HEK293T (cell line): Measurements from ENCODE around the gene TBC1D32.
"Not testable (repeated sequence)": the region's sequence is repeated elsewhere in the genome, so short reads cannot be mapped to it uniquely, and the experiment has no call there.

Experiments used
- BHLHE40 ChIP-seq: fragments of 450-650 bp; IDR thresholded peaks from 2 replicates; pipeline ENCODE4 v1.6.1; 2016; ENCODE audit warnings: mild to moderate bottlenecking, moderate library complexity, borderline replicate concordance
- HDGF ChIP-seq: fragments of 450-650 bp; IDR thresholded peaks from 2 replicates; pipeline ENCODE4 v1.6.1; 2017; ENCODE audit warnings: antibody characterized with exemption, borderline replicate concordance
- LEF1 ChIP-seq: fragments of 450-650 bp; IDR thresholded peaks from 2 replicates; pipeline ENCODE4 v1.6.1; 2017; ENCODE audit warnings: mild to moderate bottlenecking, borderline replicate concordance
- SP1 ChIP-seq: fragments of 450-650 bp; IDR thresholded peaks from 2 replicates; pipeline ENCODE4 v1.6.1; 2017
- TARDBP ChIP-seq: fragments of 450-650 bp; IDR thresholded peaks from 2 replicates; pipeline ENCODE4 v1.6.1; 2016
- ZNF384 ChIP-seq: fragments of 450-650 bp; IDR thresholded peaks from 2 replicates; pipeline ENCODE4 v1.6.1; 2016

- not testable (repeated sequence) for TF ChIP-seq BHLHE40, HDGF, SP1, LEF1, TARDBP, ZNF384
Observed at GRCh38 chr6:121043211-121043610, 291.1 kb downstream of the TBC1D32 start.
